Measurements from ENCODE around the gene MICAL2. TPM values are rescaled to one million over a fixed set of nuclear protein-coding genes. Genes with fewer than 3 reads are reported as not detected.

Gene MICAL2
- total RNA-seq, 2 experiments from 2014 or later: 213 to 220 TPM

GRCh38 chr11:12123799-12124198 lies 13.4 kb downstream of the MICAL2 start:
- ChIA-PET POLR2A (no interaction called here), CTCF (interaction anchor here (1.2 to 2.3 kb wide), 4 partner anchors 15 to 112 kb away, joined by 3 to 7 read pairs (median 4); no protein-coding TSS in a partner anchor)
- Mint-ChIP-seq H3K27ac (no peak overlapping the region), H3K9me3 (no peaks in the 10 kb centered on the region), H3K36me3 (no peaks in the 10 kb centered on the region), H3K27me3 (no peaks in the 10 kb centered on the region), H3K4me3 (no peak overlapping the region), H3K4me1 (ENCODE audit: low read depth) (peaks cover 57% of the 10 kb centered on the region)
- DNase-seq: no peak
- intact Hi-C loops (cut with micrococcal nuclease): no loop called here

- H3K27me3 Mint-ChIP-seq: no peaks in the 10 kb centered on the region
- no peaks in the 10 kb centered on the region for H3K36me3 Mint-ChIP-seq
- POLR2A ChIA-PET: no interaction called here
- CTCF ChIA-PET: interaction anchor here (1.5 to 1.9 kb wide), 2 partner anchors 80 to 112 kb away, joined by 5 to 6 read pairs; no protein-coding TSS in a partner anchor
- peaks cover 59% of the 10 kb centered on the region for H3K4me1 Mint-ChIP-seq (ENCODE audit: low read depth)
- no peak overlapping the region for H3K27ac Mint-ChIP-seq
- H3K9me3 Mint-ChIP-seq: no peaks in the 10 kb centered on the region
- H3K4me3 Mint-ChIP-seq: no peak overlapping the region
- intact Hi-C loops (cut with micrococcal nuclease): no loop called here
- no peak for DNase-seq
These were observed 13.9 kb downstream of the MICAL2 start for GRCh38 chr11:12124306-12124705.

- no peaks in the 10 kb centered on the region for H3K9me3 Mint-ChIP-seq
- H3K27me3 Mint-ChIP-seq: no peaks in the 10 kb centered on the region
- ChIA-PET CTCF (interaction anchor here (0.8 to 1.9 kb wide), 2 partner anchors 78 to 81 kb away, joined by 3 to 5 read pairs; no protein-coding TSS in a partner anchor), POLR2A (no interaction called here)
- DNase-seq: no peak
- no peaks in the 10 kb centered on the region for H3K36me3 Mint-ChIP-seq
- peaks cover 63% of the 10 kb centered on the region for H3K4me1 Mint-ChIP-seq (ENCODE audit: low read depth)
- intact Hi-C loops (cut with micrococcal nuclease): no loop called here
- no peak overlapping the region for H3K4me3 Mint-ChIP-seq
- H3K27ac Mint-ChIP-seq: no peak overlapping the region
These were observed 15.3 kb downstream of the MICAL2 start for GRCh38 chr11:12125609-12126149.

- ChIA-PET CTCF (interaction anchor here (0.8 to 1.1 kb wide), 3 partner anchors 79 to 163 kb away, joined by 3 to 6 read pairs (median 4); no protein-coding TSS in a partner anchor), POLR2A (no interaction called here)
- no peak overlapping the region for H3K4me3 Mint-ChIP-seq
- no peaks in the 10 kb centered on the region for H3K9me3 Mint-ChIP-seq
- no peak overlapping the region for H3K27ac Mint-ChIP-seq
- H3K27me3 Mint-ChIP-seq: no peaks in the 10 kb centered on the region
- intact Hi-C loops (cut with micrococcal nuclease): no loop called here
- H3K36me3 Mint-ChIP-seq: no peaks in the 10 kb centered on the region
- H3K4me1 Mint-ChIP-seq (ENCODE audit: low read depth): peaks cover 63% of the 10 kb centered on the region
- DNase-seq: peak; percentile 30
These were observed 16.1 kb downstream of the MICAL2 start for GRCh38 chr11:12126344-12127019.

GRCh38 chr11:12127206-12127898 lies 17.0 kb downstream of the MICAL2 start:
- Mint-ChIP-seq H3K27me3 (no peaks in the 10 kb centered on the region), H3K4me1 (ENCODE audit: low read depth) (peaks cover 60% of the 10 kb centered on the region), H3K4me3 (no peak overlapping the region), H3K36me3 (no peaks in the 10 kb centered on the region), H3K9me3 (no peaks in the 10 kb centered on the region), H3K27ac (no peak overlapping the region)
- no peak for DNase-seq
- ChIA-PET POLR2A (no interaction called here), CTCF (interaction anchor here (1.0 to 1.1 kb wide), 2 partner anchors 154 to 162 kb away, joined by 4 to 6 read pairs; no protein-coding TSS in a partner anchor)
- intact Hi-C loops (cut with micrococcal nuclease): no loop called here

GRCh38 chr11:12128301-12128751 lies 17.9 kb downstream of the MICAL2 start:
- POLR2A ChIA-PET: no interaction called here
- H3K9me3 Mint-ChIP-seq: no peaks in the 10 kb centered on the region
- no peaks in the 10 kb centered on the region for H3K27me3 Mint-ChIP-seq
- no peak overlapping the region for H3K27ac Mint-ChIP-seq
- peaks cover 63% of the 10 kb centered on the region for H3K4me1 Mint-ChIP-seq (ENCODE audit: low read depth)
- CTCF ChIA-PET: no interaction called here
- H3K4me3 Mint-ChIP-seq: no peak overlapping the region
- no peaks in the 10 kb centered on the region for H3K36me3 Mint-ChIP-seq
- intact Hi-C loops (cut with micrococcal nuclease): loop anchor here (2.0 kb wide), 1 partner anchor 16 kb away; no protein-coding TSS in a partner anchor
- no peak for DNase-seq

GRCh38 chr11:12129227-12129626 lies 18.8 kb downstream of the MICAL2 start:
- DNase-seq: no peak
- no peaks in the 10 kb centered on the region for H3K36me3 Mint-ChIP-seq
- H3K4me1 Mint-ChIP-seq (ENCODE audit: low read depth): peaks cover 65% of the 10 kb centered on the region
- H3K4me3 Mint-ChIP-seq: no peak overlapping the region
- no peak overlapping the region for H3K27ac Mint-ChIP-seq
- H3K27me3 Mint-ChIP-seq: no peaks in the 10 kb centered on the region
- CTCF ChIA-PET: interaction anchor here (1.1 kb wide), 1 partner anchor 107 kb away, joined by 3 read pairs; no protein-coding TSS in a partner anchor
- POLR2A ChIA-PET: interaction anchor here (1.0 kb wide), 1 partner anchor 22 kb away, joined by 3 read pairs; no protein-coding TSS in a partner anchor
- intact Hi-C loops (cut with micrococcal nuclease): loop anchor here (2.0 kb wide), 1 partner anchor 16 kb away; no protein-coding TSS in a partner anchor
- H3K9me3 Mint-ChIP-seq: no peaks in the 10 kb centered on the region

- Mint-ChIP-seq H3K36me3 (no peaks in the 10 kb centered on the region), H3K27ac (no peak overlapping the region), H3K9me3 (no peaks in the 10 kb centered on the region), H3K4me3 (no peak overlapping the region), H3K27me3 (no peaks in the 10 kb centered on the region), H3K4me1 (ENCODE audit: low read depth) (peaks cover 63% of the 10 kb centered on the region)
- intact Hi-C loops (cut with micrococcal nuclease): no loop called here
- CTCF ChIA-PET: interaction anchor here (1.1 kb wide), 1 partner anchor 106 kb away, joined by 3 read pairs; no protein-coding TSS in a partner anchor
- DNase-seq: no peak
- POLR2A ChIA-PET: interaction anchor here (1.0 kb wide), 1 partner anchor 20 kb away, joined by 3 read pairs; no protein-coding TSS in a partner anchor
These were observed 20.0 kb downstream of the MICAL2 start for GRCh38 chr11:12130180-12130980.

- Mint-ChIP-seq H3K27me3 (no peaks in the 10 kb centered on the region), H3K36me3 (no peaks in the 10 kb centered on the region), H3K27ac (no peak overlapping the region), H3K4me1 (ENCODE audit: low read depth) (peaks cover 48% of the 10 kb centered on the region), H3K9me3 (no peaks in the 10 kb centered on the region), H3K4me3 (no peak overlapping the region)
- intact Hi-C loops (cut with micrococcal nuclease): no loop called here
- CTCF ChIA-PET: no interaction called here
- DNase-seq: no peak
- POLR2A ChIA-PET: interaction anchor here (0.8 to 1.2 kb wide), 2 partner anchors 11 to 19 kb away, joined by 3 read pairs; no protein-coding TSS in a partner anchor
These were observed 21.8 kb downstream of the MICAL2 start for GRCh38 chr11:12131943-12132789.

GRCh38 chr11:12132790-12133145 lies 22.4 kb downstream of the MICAL2 start:
- H3K27ac Mint-ChIP-seq: no peak overlapping the region
- intact Hi-C loops (cut with micrococcal nuclease): loop anchor here (1.0 kb wide), 1 partner anchor 18 kb away; no protein-coding TSS in a partner anchor
- ChIA-PET POLR2A (interaction anchor here (1.2 kb wide), 1 partner anchor 12 kb away, joined by 3 read pairs; no protein-coding TSS in a partner anchor), CTCF (no interaction called here)
- no peak overlapping the region for H3K4me3 Mint-ChIP-seq
- peaks cover 49% of the 10 kb centered on the region for H3K4me1 Mint-ChIP-seq (ENCODE audit: low read depth)
- no peaks in the 10 kb centered on the region for H3K9me3 Mint-ChIP-seq
- no peaks in the 10 kb centered on the region for H3K27me3 Mint-ChIP-seq
- H3K36me3 Mint-ChIP-seq: no peaks in the 10 kb centered on the region
- no peak for DNase-seq

All from activated CD4-positive, alpha-beta memory T cell treated with anti-CD3 and anti-CD28 coated beads for 36 hours (primary cell).